GM21737 (cell line): ENCODE results near the gene ATP8A2.

Experiments
- ATAC-seq: cut with Tn5 transposase; IDR thresholded peaks from one replicate; pipeline ENCODE4 v1.9.1; 2021; ENCODE audit warnings: mild to moderate bottlenecking, moderate library complexity; ENCODE audit not compliant: unreplicated experiment

The ATP8A2 gene

DNA sequence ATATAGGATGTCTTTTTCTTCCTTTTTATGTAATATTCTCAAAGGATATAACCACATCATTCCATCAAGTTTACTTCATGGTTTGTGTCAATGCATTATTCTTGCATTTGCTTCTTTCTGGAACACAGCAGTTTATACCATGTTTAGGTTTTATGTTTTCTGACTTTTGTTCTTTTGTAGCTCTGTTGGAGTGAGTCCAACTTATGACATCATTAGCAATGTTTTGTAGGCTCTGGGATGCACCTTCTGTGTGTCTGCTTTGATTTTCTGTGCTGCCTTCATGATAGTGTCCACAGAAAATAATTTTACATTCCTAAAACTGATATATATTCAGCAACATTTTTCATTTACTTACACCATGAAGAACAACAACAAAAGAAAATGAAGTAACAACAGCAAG is 611.1 kb downstream of the ATP8A2 start:
- ATAC-seq = no peak

DNA sequence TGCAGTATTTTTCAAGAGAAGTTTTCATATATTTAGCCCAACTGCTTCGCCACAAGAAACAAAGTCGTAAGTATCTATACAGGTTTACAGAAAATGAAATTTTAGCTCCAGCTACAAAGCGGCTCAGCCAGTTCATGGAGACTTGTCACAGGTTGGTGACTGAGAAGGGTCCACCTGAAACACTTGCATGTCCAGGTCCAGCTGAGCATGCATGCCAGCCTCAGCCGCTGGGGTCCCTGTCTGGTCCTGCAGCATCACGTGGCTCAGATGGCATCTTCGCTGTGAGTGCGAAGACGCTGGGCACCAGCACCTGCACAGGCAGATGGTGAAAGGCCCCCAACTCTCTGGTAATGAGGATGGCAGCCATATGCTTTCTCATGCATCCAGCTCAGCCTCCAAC is 616.2 kb downstream of the ATP8A2 start:
- no peak for ATAC-seq

DNA sequence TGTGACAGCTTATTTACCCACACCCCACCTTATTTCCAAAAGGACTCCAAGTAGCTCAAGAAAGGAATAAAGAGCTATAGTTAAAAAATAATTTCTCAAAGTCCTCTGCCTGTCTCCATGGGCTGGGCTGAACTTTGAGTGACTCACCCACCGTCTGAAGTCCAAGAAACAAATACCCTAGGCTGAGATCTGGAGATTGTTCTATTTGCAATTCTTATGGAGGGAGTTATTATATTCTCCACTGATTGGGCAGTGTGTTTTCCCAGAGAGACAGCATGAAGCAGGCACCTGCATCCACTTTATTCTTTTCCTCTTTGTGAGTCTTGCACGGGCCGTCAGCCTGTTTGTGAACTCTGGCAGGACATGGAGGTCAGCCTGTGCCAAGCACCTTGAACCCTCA is 616.9 kb downstream of the ATP8A2 start:
- no peak for ATAC-seq

DNA sequence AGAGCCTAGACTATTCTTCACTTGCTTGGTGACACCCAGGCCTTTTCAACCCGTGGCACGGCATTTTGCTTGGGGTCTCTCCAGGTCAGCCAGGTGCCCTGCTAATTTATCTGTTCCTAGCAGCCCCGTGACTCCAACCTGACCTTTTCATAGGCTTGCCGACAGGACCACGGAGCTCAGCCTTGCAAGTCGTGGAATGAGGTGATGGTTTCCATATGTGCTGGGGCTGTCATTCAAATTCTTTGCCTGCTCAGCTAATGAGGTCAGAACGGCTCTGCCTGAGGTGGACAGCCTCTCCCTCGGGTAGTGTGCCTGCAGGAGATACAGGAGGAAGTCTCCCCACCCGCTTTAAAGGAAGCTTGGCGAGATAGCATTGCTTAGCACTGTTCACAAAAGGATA is 619.0 kb downstream of the ATP8A2 start:
- ATAC-seq = no peak

DNA sequence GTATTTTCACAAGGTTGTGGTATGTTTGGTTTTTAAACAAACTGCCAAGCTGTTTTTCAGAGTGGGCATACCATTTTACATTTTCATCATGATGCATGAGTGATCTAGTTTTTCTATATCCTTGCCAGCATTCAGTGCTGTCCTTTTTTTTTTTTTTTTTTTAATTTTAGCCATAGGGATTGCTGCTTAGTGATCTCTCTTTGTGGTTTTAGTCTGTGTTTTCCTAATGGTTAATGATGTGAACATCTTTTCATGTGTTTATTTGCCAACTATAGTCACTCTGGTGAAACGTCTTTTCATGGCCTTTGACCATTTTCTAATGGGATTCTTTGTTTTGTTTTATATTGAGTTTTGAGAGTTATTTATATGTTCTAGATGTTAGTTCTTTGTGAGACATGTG is 620.3 kb downstream of the ATP8A2 start:
- no peak for ATAC-seq

DNA sequence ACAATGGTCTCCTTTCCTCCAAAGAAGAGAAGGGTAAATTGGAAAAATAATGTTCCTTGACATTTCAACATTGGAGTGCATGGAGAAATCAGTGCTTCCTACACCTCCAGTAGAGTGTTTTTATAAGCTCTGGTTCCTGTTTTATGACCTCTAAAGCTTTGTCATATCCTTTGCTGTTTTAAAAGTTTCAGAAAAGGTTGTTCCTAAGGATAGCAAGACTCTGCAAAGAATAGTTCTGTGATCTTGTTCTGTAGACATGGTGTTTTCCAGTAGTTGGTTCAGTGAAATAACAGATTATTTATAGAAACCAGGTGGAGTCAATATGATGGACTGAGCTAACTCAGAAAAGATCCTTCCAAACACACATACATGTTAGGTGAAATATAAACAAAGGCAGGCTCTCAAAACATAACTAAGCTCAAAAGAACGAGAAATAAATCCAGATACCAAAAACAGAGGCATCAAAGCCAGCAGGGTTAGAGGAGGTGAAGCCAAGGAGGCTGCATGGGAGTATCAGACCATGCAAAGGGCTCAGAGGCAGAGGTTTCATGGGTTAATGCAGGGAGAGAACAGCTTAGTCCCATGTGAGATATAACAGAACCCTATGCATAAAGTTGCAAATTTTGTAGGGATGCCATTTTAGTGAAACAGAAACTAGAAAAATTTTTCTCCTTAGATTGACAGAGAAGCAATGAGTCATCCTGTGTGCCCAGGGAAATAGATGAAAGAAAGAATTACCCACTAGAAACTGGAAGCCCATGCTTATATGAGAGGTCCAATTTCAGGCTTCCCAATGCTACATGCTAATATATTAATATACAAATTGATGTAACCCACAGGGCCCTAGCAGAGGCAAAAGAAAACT is 635.7 kb downstream of the ATP8A2 start:
- ATAC-seq = no peak

DNA sequence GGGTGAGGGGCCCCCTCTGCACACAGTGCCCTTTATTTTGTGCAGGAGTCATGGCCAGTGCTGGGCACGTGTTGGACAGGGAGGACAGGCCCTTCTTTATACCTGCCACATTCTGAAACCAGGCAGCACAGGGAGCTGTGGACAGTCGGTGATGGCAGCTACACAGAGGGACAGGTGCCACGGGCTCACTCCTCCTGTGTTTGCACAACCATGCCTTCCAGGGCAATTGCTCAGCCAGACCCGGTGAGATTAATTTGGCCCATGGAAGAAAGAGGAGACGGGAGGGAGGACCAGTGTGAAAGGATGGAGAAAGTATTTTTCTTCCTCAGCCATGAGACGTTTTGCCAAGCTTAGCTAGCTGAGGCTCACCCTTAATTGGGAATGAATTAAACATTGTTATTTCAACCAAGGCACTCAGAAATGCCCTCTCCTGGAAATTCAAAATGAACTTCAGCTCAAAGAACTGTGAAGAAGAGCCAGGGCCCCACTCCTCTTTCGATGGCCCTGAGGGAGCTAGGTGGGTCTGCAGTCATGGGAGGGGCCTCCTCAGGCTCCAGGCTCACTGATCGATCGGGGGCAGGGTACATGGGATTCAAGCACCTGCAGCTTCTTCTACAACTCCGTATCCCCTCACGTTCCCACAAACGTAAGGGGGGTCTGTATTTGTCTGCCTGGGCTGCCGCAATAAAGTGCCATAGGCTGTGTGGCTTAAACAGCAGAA is 638.9 kb downstream of the ATP8A2 start:
- no peak for ATAC-seq

DNA sequence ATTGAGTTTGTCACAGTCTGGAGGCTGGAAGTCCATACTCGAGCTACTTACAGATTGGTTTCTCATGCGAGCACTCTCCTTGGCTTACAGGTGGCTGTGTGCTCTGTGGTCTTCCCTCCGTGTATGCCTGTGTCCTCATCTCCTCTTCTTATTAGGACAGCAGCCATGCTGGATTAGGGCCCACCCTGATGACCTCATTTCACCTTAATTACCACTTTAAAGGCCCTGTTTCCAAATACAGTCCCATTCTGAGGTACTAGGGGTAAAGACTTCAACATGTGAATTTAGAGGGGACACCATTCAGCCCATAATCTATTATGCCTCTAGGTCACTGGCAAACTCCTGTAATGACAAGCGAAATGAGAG is 639.4 kb downstream of the ATP8A2 start:
- no peak for ATAC-seq

DNA sequence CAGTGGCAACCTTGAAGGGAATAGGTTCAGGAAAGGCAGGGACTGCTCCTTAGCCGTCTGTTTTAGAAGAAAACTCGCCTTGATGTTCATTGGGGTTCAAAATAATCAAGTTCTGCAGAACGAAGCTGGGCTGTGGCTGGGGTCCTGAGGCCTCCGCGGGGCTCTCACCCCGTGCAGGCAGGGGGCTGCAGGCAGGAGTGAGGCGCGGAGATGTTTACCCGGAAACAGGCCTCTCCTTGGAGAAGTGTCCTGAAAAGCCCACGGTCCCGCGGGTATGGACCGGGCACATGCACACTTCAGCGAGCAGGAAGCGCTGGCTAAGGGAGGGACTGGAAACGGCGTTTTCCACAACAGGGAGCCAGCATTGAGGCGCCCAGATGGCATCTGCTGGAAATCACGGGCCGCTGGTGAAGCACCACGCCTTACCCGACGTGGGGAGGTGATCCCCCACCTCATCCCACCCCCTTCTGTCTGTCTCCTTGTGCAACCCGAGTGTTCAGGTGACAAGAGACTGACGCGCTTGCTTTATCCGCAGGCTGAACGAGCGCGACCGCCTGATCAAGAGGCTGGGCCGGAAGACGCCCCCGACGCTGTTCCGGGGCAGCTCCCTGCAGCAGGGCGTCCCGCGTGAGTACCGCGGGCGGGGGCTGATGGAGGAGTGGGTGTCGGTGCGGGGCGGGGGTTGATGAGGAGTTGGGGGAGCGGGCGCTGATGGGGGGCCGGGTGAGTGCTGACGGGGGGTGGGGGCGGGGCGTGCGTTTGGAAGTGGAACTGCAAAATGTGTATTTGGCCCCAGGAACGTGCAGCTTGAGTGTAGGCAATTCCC is 640.4 kb downstream of the ATP8A2 start:
- ATAC-seq = no peak

DNA sequence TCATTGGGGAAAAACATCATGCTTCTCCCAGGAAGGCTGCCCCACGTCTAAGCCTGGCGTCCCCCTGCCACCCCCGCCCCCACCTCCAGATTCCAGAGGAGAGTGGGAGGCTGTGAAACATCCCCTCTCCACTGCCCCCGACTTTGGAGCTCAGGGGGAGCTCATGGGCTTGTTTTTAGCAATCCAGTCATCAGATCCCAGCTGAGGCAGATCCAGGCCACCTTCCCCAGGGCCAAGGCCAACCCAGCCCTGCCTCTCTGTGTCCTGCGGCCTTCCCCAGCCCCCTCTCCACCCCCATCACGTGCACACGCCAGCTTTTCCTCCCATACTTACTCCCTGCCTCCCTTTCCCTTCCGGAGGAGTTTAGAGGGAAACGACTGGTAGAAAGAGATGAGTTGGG is 641.2 kb downstream of the ATP8A2 start:
- ATAC-seq = no peak

DNA sequence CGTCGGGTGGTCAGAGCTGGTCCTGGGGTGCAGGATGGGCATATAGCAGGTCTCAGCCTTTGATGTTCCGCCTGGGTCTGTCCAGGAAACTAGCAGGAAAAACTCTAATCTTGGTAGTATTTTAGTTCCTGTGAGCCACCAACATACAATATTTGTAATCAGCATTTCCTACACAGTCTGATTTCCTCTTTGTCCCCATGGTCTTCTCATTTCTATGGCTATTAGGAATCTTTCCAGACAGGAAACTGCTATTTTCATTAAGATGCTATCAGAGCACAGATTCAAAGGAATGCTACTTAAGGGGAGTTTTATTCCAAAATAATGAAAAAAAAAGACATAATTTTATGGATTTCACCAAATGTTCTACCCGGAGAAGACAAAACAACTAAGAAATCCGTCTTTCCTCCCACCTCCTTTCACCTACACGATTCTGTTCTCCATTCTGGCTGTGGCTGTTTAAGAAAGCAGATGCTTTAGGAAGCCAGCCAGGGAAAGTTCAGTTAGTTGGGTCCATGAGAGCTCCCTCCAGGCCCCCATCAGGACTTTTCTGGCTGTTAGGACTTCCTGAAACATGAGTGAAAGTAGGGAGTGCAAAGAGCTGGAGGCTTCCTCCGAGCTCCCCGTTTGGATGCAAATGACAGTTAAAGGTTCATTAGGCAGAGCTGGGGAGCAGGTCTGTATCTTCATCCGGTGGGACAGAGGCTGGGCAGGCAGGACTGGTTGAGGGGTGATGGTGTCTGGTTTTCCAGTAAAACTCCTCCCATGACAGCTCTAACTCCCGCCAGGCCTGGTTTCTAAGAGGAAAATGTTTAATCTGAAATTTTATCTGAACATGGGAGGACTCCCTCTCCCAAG is 643.7 kb downstream of the ATP8A2 start:
- ATAC-seq = no peak

DNA sequence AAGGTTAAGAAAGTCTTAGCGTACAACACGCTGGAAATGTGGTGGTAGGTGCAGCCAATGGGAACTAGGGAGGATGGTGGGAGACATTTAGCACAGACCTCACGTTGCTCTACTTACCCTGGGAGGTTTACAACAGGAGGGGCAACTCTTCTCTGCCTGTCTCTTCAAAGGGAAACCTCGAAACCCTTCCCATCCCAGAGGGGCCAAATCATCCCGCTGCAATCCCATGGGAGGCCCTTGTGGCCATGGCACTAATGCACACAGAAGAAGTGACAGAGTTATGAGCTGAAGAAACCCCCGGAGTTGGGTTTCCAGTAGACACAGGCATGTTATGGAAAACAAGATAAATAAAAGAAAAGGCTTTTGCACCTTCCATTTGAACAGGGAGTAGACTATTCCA is 644.4 kb downstream of the ATP8A2 start:
- ATAC-seq = no peak

DNA sequence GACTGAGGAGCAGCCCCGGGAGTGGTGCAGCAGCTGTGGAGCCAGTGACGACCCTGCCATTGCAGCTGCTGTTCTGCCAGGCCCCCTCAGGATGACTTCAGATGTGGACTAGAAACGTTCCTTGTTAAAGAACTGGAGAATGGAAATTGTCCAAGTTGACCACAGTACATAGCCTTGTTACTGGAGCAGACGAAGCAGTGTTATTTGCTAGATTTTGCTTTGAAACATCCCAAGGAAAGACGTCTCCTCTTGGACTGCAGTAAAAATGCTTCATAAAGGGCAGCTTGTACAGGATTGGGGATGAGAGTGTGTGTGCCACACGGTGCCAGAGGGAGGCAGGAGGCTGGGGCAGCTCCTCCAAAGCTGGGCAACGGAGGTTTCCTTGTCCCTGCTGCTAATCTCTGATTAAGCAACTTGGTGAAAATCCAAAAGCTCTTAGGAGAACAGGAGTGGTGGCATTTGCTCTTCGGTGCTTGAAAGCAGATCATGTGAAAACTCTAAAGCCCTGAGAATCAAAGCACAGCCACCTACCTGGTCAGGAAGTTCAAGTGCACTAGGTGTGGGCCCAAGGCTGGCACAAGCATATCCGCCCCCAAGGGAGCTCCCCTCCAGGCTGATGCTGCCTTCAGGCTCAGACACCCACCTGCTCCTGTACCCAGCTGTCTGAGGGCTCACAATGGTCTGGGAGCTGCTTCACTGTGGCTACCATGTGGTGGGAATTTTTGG is 645.6 kb downstream of the ATP8A2 start:
- no peak for ATAC-seq

DNA sequence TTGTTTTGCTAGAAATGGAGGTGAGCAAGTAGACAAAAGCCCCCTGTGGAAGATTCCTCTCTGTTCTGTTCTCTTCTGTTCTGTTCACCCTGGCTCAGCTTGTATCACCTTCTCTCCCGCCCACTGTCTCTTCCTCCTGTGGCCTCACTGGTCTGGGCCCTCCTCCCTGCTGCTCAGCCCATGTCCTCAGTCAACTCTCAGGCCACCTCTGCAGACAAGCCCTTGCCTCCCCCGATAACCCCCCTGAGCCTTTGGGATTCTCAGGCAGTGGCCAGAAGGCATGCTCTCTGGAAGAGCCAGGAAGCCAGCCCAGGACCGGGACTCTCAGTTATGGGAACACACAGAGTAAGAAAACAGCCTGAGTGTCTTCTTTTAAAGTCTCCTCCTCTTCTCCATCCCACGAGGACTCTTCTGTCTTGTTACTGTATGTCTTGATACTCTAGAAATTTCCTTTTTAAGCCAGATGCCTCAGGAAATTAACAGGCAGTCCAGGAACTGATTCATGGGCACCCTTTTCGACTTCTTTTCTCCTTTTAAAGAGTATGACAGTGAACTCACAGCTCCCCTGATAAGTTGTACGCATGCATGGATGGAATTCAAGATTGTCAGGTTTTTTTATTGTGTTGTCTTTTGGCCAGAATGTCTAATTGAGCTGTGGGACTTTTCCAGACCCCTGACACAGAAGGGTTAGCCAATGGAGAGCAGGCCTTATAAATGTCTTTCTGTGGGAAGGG is 646.3 kb downstream of the ATP8A2 start:
- ATAC-seq = no peak

DNA sequence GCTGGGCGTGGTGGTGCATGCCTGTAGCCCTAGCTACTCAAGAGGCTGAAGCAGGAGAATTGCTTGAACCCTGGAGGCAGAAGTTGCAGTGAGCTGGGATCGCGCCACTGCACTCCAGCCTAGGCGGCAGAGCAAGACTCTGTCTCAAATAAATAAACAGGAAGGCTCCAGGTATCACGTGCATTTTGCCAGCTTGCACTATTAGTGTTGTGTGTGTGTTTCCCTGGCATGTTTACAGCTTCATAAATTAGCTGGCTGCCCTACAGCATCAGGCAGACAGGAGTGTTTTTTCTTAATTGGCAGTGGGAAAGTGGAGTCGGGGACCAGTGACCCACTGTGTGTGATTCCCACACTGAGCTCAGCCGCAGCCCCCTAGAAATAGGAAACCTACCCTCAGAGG is 647.5 kb downstream of the ATP8A2 start:
- no peak for ATAC-seq

DNA sequence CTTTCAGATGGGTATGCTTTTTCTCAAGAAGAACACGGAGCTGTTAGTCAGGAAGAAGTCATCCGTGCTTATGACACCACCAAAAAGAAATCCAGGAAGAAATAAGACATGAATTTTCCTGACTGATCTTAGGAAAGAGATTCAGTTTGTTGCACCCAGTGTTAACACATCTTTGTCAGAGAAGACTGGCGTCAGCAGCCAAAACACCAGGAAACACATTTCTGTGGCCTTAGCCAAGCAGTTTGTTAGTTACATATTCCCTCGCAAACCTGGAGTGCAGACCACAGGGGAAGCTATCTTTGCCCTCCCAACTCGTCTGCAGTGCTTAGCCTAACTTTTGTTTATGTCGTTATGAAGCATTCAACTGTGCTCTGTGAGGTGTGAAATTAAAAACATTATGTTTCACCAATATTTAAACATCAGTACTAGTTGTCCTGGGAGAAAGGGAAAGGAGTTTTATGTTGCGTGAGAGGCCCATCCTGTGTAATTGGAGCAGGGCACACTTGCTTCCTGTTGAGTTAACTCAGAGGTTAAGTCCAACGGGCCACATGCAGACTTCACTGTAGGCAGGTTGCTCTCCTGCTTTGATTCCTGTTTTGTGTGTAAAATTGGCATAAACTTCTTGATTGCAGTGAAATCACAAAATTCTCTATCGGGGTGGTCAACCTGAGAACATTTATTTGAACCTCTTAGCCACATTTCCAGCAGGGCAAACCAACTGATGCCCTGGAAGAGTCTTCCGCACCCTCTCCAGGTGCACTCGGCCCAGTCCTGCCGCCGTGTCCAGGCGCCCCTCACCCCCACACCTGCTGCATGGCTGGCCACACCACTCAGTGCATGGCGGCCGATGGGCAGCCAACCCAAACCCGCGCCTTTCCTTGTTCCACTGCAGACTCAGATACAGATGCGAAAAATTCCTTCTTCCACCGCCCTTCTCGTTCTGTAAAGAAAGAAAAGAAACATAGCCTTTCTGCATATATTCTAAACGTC is 648.4 kb downstream of the ATP8A2 start:
- no peak for ATAC-seq

DNA sequence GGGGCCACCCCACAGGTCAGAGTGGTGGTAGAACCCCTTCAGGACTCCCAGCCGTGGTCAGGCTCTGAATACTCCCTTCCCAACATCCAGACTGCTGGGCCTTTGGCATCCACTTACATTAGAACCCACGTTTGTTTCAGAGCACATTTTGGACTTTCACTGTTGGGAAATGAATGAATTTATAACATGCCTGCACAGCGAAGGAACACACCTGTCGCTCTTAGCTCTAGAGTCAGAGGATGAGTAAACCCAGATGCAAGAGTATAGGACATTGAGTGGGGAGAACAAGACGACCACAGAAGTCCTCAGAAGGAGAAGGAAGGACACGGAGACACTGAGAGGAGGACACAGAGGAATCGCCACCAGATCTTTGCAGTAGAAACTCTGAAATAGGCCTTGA is 649.1 kb downstream of the ATP8A2 start:
- ATAC-seq = no peak

DNA sequence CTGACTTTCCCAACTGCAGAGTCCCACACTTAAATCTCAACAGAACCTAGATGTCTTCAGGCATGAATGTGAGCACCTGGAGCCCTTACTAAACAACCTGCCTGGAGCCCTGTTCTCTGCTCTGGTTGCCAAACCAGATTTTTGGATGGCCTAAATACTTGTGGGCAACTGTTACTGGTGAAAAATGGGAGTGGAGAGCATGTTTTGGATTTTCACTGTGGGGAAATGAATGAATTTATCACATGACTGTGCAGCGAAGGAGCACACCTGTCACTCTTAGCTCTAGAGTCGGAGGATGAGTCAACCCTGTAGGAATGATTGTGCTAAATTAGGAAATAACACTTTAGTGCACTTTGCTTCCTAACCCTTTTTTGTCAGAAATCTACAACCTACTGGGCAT is 649.7 kb downstream of the ATP8A2 start:
- no peak for ATAC-seq
